GM12892 (cell line): ENCODE data around the gene RGS7.

Source experiments
- POLR2A ChIP-seq: IDR thresholded peaks from 2 replicates; pipeline ENCODE4 v1.6.1; 2011; ENCODE audit warnings: low read depth, low read length, control low read depth
- POLR2AphosphoS5 ChIP-seq: IDR thresholded peaks from 2 replicates; pipeline ENCODE4 v1.6.1; 2011; ENCODE audit warnings: low read depth, low read length, control low read depth
- TAF1 ChIP-seq: IDR thresholded peaks from 2 replicates; pipeline ENCODE4 v1.6.1; 2011; ENCODE audit warnings: low read depth, mild to moderate bottlenecking, control low read depth, low read length, borderline replicate concordance

DNA sequence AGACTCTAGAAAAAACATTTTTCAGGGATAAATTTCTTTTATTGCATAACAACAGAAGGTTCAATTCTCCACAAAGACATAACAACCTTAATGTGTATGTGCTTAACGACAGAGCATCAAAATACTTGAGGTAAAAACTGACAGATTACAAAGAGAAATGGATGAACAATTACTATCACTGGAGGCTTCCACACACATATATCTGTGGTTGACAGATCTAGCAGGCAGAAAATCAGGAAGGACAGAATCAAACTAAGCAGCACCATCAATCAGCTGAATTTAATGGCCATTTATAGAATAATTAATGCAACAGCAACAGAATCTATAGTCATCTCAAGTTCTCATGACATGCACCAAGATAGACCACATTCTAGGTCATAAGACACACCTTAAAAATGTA lies 439.0 kb downstream of the RGS7 start:
- no peak for TF ChIP-seq POLR2A
- TF ChIP-seq POLR2AphosphoS5 = no peak
- no peak for TF ChIP-seq TAF1
